Activated naive CD4-positive, alpha-beta T cell treated with Interleukin-2 at 50 U/mL for 16 hours (primary cell): ENCODE results near the gene GLRX5.
A peak's percentile ranks its signal among the peaks of the same experiment; 100 is the strongest.
"Not testable (repeated sequence)": the region's sequence is repeated elsewhere in the genome, so short reads cannot be mapped to it uniquely, and the experiment has no call there.

Experiments
- DNase-seq: peaks from one replicate; pipeline ENCODE4 v3.0.0-alpha.2; 2020

GLRX5 gene

GRCh38 chr14:95500201-95500681 lies 34.6 kb upstream of the GLRX5 start:
- no peak for DNase-seq

DNA sequence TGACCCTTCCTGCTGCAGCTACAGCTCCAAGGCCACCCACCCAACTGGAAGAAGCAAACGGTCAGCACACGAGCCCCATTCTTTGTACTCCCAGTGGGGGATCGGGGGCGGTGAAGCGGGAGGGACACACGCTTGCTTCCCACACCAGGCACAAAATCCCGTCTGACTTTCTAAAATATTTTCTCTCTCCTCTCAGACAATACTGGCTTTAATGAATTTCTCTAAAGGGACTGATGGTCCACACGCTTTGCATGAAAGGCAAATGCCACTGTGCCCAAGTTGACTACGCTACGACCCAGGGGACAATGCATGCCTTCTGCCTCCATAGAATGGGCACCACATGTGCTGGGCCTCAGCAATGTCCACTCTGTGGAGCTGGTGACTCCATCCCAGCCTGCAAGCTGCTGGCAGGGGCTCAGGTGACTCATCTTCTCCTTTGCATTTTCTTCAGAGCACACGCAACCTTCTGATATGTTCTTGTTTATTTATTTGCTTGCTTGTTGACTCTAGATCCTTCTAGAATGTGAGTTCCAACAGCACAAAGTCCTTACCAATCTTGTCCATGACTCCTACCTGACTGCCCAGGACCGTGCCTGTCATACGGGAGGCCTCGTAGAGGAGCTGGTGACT lies 34.0 kb upstream of the GLRX5 start:
- no peak for DNase-seq

- DNase-seq = no peak
Observed at GRCh38 chr14:95502381-95502950, 32.4 kb upstream of the GLRX5 start.

DNA sequence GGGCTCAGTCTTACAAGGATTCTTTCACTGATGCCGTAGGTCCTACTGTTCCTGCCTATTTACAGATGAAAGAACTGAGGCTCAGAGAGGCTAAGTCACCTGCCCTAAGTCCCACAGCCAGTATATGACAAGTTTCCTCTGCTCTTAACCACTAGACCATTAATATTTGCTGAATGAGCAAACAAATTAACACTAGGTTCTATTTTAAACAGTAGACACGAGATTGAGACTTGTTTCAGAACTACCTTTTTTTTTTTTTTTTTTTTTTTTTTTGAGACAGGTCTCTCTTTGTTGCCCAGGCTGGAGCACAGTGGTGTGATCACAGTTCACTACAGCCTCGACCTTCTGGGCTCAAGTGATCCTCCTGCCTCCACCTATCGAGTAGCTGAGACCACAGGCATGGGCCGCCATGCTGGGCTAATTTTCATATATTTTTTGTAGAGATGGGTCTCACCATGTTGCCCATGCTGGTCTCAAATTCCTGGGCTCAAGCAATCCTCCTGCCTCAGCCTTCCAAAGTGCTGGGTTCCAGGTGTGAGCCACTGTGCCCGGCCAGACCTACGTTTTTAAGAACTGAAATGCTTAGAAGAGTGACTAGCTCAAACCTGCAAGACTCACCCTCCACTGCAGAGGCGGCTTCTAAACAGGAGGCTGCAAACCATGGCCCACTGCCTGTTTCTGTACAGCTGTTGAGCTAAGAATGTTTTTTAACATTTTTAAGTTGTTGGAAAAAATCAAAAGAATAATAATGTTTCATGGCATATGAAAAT lies 31.3 kb upstream of the GLRX5 start:
- DNase-seq = no peak

- DNase-seq = no peak
Observed at GRCh38 chr14:95504135-95505029, 30.5 kb upstream of the GLRX5 start.

DNA sequence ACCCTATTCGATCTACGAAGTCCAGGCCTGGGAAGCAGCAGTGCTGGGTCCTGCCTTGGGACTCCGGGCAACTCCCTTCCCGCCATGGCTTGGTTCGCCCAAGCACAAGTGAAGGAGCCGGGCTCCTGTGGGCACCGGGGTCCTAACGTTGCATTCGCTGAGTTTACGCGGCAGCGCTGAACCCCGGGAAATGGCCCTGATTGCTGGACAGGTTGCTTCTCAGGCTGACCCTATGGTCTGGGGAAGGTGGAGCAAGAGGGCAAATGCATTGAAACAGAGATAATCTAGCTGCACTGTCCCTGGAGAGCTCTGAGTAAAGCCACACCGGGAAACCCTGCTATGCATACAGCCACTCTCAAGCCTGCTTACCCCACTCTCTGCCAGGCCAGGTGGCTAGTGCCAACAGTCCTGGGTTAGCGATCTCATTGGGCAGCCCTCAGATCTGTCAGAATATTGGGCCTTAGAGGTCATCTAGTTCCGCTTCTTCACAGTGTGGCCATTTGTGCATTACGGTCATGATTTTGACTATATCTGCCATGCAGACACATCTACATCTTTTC lies 29.7 kb upstream of the GLRX5 start:
- DNase-seq = no peak

DNA sequence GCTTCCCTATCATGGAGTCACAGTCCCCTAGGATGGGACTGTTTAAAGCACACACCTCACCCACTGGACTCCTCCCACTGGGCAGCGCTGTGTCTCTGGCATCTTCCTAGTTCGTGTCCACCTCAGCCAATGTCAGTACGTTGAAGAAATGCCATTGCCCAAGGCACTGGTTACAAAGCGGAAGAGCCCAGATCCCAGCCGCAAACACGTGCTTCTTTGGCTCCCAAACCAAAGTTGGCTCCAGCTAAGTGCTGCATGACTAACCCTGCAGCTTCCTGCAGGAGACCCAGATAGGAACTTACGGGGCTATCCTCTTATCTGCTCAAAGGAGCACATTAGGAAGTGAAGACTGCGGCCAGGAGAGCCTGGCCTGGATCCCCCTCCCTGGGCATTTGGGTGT lies 27.7 kb upstream of the GLRX5 start:
- DNase-seq = no peak

GRCh38 chr14:95507701-95508103 lies 27.1 kb upstream of the GLRX5 start:
- no peak for DNase-seq

- DNase-seq = no peak
Observed at GRCh38 chr14:95508377-95508776, 26.5 kb upstream of the GLRX5 start.

DNA sequence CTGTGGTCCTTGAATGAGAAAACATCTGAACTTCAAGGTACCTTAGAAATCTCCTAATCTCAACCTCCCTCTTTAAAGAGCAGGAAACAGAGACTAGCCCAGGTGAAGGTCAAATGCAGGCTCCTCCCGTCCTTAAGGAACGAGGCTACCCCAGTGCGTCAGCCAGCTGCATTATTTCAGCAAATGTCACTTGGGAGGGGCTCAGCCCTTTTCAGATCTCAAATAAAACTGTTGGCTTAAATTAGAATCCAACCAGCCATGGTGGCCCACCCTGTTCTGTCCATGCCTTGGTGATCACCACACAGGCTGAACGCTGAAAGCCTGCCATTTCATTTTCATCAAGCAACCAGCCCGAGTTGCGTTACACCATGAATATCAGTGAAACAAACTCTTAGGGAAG lies 25.4 kb upstream of the GLRX5 start:
- no peak for DNase-seq

GRCh38 chr14:95510344-95510743 lies 24.5 kb upstream of the GLRX5 start:
- not testable (repeated sequence) for DNase-seq

DNA sequence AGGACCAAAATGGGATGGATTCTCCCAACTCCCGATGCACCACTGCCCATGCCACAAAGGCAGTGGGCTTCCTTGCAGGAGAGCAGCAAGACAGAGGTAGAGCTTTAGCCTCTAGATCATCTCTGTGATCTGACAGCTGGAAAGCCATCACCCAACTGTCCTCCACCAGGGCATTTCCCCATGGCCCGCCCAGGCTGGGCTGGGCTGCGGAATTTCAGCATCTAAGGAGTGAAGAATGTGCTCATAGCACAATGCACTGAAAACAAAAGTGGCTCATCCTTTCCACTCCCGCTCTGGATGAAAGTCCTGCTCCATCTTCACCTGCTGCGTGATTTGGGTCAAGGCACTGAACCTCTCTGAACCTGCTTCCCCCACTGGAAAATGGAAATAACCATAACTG lies 24.0 kb upstream of the GLRX5 start:
- no peak for DNase-seq

- DNase-seq = no peak
Observed at GRCh38 chr14:95511687-95512086, 23.2 kb upstream of the GLRX5 start.

DNA sequence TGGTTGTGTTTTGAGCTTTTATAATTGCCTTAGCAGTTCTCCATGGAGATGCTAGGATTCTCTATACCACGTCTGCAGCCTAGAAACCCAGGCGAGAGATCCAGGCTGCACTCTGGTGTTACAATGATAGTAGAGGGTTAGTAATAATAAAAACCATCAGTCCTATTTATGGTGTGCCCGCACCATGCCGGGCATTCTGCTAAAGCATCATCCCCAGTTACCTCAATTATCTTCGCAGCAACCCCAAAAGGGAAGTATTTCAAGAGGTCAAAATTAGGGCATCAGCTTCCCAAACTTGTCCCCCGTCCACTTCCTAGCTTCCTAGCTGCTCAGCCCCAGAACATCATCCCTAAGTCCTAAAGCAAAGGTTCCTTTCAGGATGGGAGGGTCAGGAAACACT lies 21.6 kb upstream of the GLRX5 start:
- no peak for DNase-seq

DNA sequence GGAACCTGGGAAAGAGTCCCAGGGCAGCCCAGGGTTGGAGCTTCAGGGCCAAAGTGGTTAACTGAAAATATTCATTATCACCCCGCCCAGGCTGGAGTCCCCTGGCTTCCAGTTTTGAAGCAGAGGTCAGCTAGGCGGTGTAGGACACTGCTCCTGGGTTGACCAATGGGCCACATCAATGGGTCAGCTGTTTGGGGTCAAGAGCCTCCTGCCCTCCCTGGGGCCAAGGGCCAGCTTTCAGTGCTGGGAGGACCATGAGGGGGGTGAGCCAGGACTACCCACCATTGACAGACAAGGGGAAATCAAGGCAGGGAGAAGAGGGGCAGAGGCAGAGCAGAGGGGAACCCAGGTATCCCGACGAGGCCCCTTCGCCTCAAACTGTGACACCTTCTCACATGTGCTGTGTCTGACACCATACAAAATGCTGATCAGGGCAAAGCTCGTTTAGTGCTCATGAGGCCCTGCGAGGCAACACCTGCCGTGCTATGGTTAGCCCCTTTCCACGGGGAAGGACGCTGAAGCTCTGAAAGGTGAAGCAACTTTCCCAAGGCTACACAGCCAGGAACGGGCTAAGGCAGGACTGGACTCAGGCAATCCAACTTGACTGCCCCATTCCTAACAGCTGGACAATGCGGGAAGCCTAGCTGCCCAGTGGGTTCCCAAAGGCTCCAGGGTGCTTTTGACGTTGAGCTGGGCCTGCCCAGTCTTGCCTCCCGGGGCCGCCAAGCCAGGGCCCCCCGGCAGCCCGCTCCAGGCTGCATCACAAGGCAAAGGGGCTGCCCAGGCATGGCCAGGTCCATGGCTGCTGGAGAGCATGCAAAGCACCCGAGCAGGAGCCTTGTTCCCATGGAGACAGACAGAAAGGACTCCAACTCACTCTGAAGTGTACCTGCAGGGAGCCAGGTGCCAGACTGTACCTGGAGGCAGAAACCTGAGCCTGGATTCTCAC lies 20.4 kb upstream of the GLRX5 start:
- DNase-seq = no peak

GRCh38 chr14:95515080-95515489 lies 19.8 kb upstream of the GLRX5 start:
- DNase-seq = no peak

GRCh38 chr14:95515596-95516552 lies 19.0 kb upstream of the GLRX5 start:
- DNase-seq = peak; percentile 88

DNA sequence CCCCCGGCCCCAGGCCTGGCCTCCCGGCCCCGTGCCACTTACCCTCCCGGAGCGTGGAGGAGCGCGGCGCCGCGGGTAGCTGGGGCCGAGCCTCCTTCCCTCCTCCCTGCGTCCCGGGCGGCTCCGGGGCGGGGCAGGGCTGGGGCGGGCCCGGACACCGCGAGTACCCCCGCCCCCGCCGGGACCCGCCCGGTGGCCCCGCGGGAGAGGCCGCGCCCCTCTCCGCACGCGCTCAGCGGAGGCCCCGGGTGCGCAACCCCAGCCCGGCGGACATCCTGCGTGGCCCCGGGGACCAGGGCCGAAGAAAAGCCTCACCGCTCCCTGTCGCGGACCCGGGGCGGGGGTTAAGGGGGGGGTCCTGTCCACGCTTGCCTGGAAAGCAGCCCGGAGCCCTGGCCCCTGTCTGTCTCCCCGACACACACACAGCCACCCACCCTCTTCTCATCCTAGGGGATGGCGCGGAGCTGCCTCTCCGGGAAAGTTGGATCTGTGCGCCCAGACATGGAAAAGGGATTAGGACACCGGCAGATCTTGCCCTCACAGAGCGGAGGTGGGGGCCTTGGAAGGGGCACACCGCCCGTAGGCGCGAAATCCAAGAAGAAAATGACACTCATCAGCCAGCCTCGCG lies 18.2 kb upstream of the GLRX5 start, which contains the start of gene SYNE3:
TSS of gene SYNE3 (minus strand) at position 97 of the 628 bp plus-strand sequence. CDS start 40,829 bp downstream, outside the sequence.
- DNase-seq = peak; percentile 59

GRCh38 chr14:95518045-95518751 lies 16.7 kb upstream of the GLRX5 start:
- no peak for DNase-seq
